ENCODE measurements around the gene ACSF3. TPM values are rescaled to one million over a fixed set of nuclear protein-coding genes. Genes with fewer than 3 reads are reported as not detected.

ACSF3 gene
- total and polyA plus RNA-seq, 2 of the 4 experiments (the other 2 are of a cell fraction) = 9.5 to 14.2 TPM

GRCh38 chr16:89064606-89065457 is 28.8 kb upstream of the ACSF3 start:
- Histone ChIP-seq H3K9ac (ENCODE audit: low read depth, low read length) (no peak overlapping the region), H4K5ac (ENCODE audit: low read depth, low read length) (no peak overlapping the region), H3K23ac (ENCODE audit: low read depth, low read length) (no peak overlapping the region), H2BK15ac (ENCODE audit: low read depth, low read length) (no peak overlapping the region), H4K8ac (ENCODE audit: low read depth in 2 of 2, low read length in 2 of 2) (no peak overlapping the region), H3K79me1 (ENCODE audit: low read depth in 1 of 2, low read length in 2 of 2) (no peaks in the 10 kb centered on the region), H3K36me3 (ENCODE audit: control insufficient read depth, insufficient read depth, low read length) (no peaks in the 10 kb centered on the region), H3K4ac (ENCODE audit: low read depth, low read length) (no peak overlapping the region), H2AFZ (replicated peaks; ENCODE audit: low read length, poor library complexity) (no peak overlapping the region), H3K56ac (ENCODE audit: extremely low read depth, insufficient read depth, low read length) (no peak overlapping the region), H4K20me1 (ENCODE audit: insufficient read depth, low read length) (no peaks in the 10 kb centered on the region), H2BK120ac (ENCODE audit: low read depth, low read length) (no peak overlapping the region), H3K9me3 (ENCODE audit: control insufficient read depth, insufficient read depth, low read length) (no peaks in the 10 kb centered on the region), H4K91ac (ENCODE audit: insufficient read depth, low read depth, low read length) (no peak overlapping the region), H3K27ac (ENCODE audit: insufficient read depth, low read length) (no peak overlapping the region), H3K4me2 (ENCODE audit: low read depth, low read length) (no peak overlapping the region), H2BK20ac (ENCODE audit: low read depth, low read length) (no peak overlapping the region), H3K4me3 (ENCODE audit: insufficient read depth, low read depth, low read length) (no peak overlapping the region), H2AK5ac (ENCODE audit: low read depth, low read length) (no peak overlapping the region), H3K27me3 (ENCODE audit: control insufficient read depth, insufficient read depth, low read length) (peaks cover 43% of the 10 kb centered on the region), H3K18ac (ENCODE audit: low read depth, low read length) (no peak overlapping the region), H2AK9ac (replicated peaks; ENCODE audit: low read depth, low read length, poor library complexity) (no peak overlapping the region), H2BK5ac (ENCODE audit: low read depth, low read length, poor library complexity, severe bottlenecking) (no peak overlapping the region), H3K9me1 (ENCODE audit: insufficient read depth, low read length) (no peaks in the 10 kb centered on the region), H3K14ac (replicated peaks; ENCODE audit: low read depth, low read length) (no peak overlapping the region), H3K4me1 (ENCODE audit: control insufficient read depth, insufficient read depth, low read length) (no peaks in the 10 kb centered on the region)
- TF ChIP-seq SMC3 (IDR thresholded peaks at IDR 0.05; ENCODE audit: low read depth, low read length) (no peak), FOS (IDR thresholded peaks at IDR 0.05; ENCODE audit: low read depth, low read length) (no peak), CTCF (conservative IDR thresholded peaks at IDR 0.05; ENCODE audit: low read depth, low read length) (no peak), NFE2L2 (IDR thresholded peaks at IDR 0.05; ENCODE audit: low read depth, low read length) (no peak), RFX5 (IDR thresholded peaks at IDR 0.05; ENCODE audit: low read depth, low read length) (no peak), MXI1 (IDR thresholded peaks at IDR 0.05; ENCODE audit: borderline replicate concordance, low read depth, low read length) (no peak), MAFK (IDR thresholded peaks at IDR 0.05; ENCODE audit: low read depth, low read length) (no peak), RAD21 (IDR thresholded peaks at IDR 0.05; ENCODE audit: low read length) (no peak), ELK1 (IDR thresholded peaks at IDR 0.05; ENCODE audit: borderline replicate concordance, low read depth, low read length) (no peak), CEBPB (IDR thresholded peaks at IDR 0.05; ENCODE audit: low read depth, low read length) (no peak), CHD1 (IDR thresholded peaks at IDR 0.05; ENCODE audit: low read depth, low read length) (no peak), MAZ (IDR thresholded peaks at IDR 0.05; ENCODE audit: borderline replicate concordance, low read depth, low read length) (no peak), RCOR1 (IDR thresholded peaks at IDR 0.05; ENCODE audit: insufficient replicate concordance, low read length) (no peak), BHLHE40 (IDR thresholded peaks at IDR 0.05; ENCODE audit: low read depth, low read length) (no peak), POLR2A (IDR thresholded peaks at IDR 0.05; ENCODE audit: low read depth, low read length) (no peak)
- TF ChIP-seq, protein P1, sequence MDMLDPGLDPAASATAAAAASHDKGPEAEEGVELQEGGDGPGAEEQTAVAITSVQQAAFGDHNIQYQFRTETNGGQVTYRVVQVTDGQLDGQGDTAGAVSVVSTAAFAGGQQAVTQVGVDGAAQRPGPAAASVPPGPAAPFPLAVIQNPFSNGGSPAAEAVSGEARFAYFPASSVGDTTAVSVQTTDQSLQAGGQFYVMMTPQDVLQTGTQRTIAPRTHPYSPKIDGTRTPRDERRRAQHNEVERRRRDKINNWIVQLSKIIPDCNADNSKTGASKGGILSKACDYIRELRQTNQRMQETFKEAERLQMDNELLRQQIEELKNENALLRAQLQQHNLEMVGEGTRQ (IDR thresholded peaks at IDR 0.05; ENCODE audit: low read depth, low read length) = no peak
- POLR2A ChIA-PET (ENCODE audit: unreplicated experiment) = no interaction called here
- no peak for DNase-seq
- BruUV-seq (replicated peaks) = no TSS peak
- ATAC-seq (ENCODE audit: low read depth) = no peak
- dilution Hi-C loops (cut with HindIII; ENCODE audit: low sequenced_read_pairs, unreplicated experiment) (no loop called here), in situ Hi-C loops (cut with MboI; ENCODE audit: low sequenced_read_pairs) (no loop called here), intact Hi-C loops (cut with micrococcal nuclease) (no loop called here)
- CTCF ChIA-PET = no interaction called here
- WGBS, 2 experiments (ENCODE audit: extremely low coverage in 2 of 2, insufficient read length in 1 of 2) = 66% methylated on average over 8 of the region's 32 CpGs; no CpG with 5 or more reads in 1 of the 2 experiments
